ENCODE data around the gene NRARP.

DNA sequence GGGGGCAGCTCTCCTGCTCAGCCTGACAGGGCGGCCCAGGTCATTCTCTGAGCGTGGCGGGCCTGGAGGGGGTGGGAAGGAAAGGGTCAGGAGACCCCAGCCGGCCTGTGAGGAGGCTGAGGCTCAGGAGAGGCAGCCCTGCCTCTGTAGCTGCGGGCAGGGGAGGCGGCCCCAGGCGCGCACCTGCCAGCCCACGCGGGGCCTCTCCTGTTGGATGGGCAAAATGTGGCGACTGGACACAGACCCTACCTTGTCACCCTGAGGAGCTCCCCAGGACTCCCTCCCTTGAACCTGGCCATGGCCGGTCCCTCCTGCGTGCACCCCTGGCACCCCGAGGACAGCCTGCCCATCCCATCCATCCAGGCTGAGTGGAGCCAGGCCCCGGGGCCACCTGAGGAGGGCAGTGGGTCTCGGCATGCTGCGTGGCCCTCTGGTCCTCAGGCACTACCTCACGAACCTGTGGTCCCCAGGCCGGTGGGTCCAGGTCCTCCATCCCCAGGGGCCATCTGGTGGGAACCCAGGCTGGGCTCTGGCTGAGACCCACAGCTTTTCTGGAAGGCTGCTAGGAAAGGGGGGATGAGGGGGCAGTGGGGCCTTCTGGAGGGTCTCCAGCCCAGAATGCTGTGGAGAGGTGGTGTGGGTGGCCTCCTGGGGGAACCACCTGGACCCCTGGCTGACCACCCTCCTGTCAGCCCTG is 15.1 kb upstream of the NRARP start:
- no peak for TF ChIP-seq POLR2A (IDR thresholded peaks at IDR 0.05; ENCODE audit: control extremely low read depth in 1 of 2, low read depth in 2 of 2, low read length in 2 of 2)
- TF ChIP-seq GTF2F1 (IDR thresholded peaks at IDR 0.05; ENCODE audit: borderline replicate concordance, low read depth, low read length): no peak
- no peak for TF ChIP-seq SUZ12 (IDR thresholded peaks at IDR 0.05; ENCODE audit: low read length)
- TF ChIP-seq, protein P1, sequence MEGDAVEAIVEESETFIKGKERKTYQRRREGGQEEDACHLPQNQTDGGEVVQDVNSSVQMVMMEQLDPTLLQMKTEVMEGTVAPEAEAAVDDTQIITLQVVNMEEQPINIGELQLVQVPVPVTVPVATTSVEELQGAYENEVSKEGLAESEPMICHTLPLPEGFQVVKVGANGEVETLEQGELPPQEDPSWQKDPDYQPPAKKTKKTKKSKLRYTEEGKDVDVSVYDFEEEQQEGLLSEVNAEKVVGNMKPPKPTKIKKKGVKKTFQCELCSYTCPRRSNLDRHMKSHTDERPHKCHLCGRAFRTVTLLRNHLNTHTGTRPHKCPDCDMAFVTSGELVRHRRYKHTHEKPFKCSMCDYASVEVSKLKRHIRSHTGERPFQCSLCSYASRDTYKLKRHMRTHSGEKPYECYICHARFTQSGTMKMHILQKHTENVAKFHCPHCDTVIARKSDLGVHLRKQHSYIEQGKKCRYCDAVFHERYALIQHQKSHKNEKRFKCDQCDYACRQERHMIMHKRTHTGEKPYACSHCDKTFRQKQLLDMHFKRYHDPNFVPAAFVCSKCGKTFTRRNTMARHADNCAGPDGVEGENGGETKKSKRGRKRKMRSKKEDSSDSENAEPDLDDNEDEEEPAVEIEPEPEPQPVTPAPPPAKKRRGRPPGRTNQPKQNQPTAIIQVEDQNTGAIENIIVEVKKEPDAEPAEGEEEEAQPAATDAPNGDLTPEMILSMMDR (IDR thresholded peaks at IDR 0.05; ENCODE audit: control extremely low read depth in 1 of 3, insufficient read depth in 1 of 3, low read depth in 1 of 3, low read length in 3 of 3): no peak
- TF ChIP-seq, protein P2, sequence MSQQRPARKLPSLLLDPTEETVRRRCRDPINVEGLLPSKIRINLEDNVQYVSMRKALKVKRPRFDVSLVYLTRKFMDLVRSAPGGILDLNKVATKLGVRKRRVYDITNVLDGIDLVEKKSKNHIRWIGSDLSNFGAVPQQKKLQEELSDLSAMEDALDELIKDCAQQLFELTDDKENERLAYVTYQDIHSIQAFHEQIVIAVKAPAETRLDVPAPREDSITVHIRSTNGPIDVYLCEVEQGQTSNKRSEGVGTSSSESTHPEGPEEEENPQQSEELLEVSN (IDR thresholded peaks at IDR 0.05): no peak
